Sigmoid colon (tissue), 7 donors: Measurements from ENCODE around the gene UBTD1. TPM values are rescaled to one million over a fixed set of nuclear protein-coding genes. Genes with fewer than 3 reads are reported as not detected.

Experiments used
- DNase-seq: peaks from one replicate; pipeline ENCODE4 v3.0.0-alpha.2; 2019
- H3K27ac ChIP-seq, 4 donors: fragments of 200-600 bp; sonication (generic); one replicate each; pipeline ENCODE4 v1.5.1; 2016 to 2019; ENCODE audit warnings: mild to moderate bottlenecking in 1 of 4
- H3K27me3 ChIP-seq, 3 donors: fragments of 200-600 bp; sonication (generic); one replicate each; pipeline ENCODE4 v1.5.1; 2019; ENCODE audit warnings: mild to moderate bottlenecking in 1 of 3
- H3K36me3 ChIP-seq, 4 donors: fragments of 200-600 bp; sonication (generic); one replicate each; pipeline ENCODE4 v1.5.1; 2016 to 2019
- H3K4me1 ChIP-seq, 4 donors: fragments of 200-600 bp; sonication (generic); one replicate each; pipeline ENCODE4 v1.5.1; 2017 to 2019
- H3K4me3 ChIP-seq, 4 donors: fragments of 200-600 bp; sonication (generic); one replicate each; pipeline ENCODE4 v1.5.1; 2017 to 2019; ENCODE audit warnings: mild to moderate bottlenecking in 2 of 4, moderate library complexity in 1 of 4
- H3K9me3 ChIP-seq, 4 donors: fragments of 200-600 bp in 3 of 4; sonication (generic) in 3 of 4; one replicate each; pipeline versions ENCODE4 v1.5.1 to v1.6.1; 2013 to 2019
- CTCF ChIP-seq, 4 experiments: fragments of 450-650 bp in 3 of 4; fragments of 200-600 bp in 1 of 4; IDR thresholded peaks; one replicate each; pipeline ENCODE4 v1.5.1; 2016 to 2019; ENCODE audit warnings: antibody characterized with exemption in 4 of 4, mild to moderate bottlenecking in 3 of 4, moderate library complexity in 2 of 4
- EP300 ChIP-seq, 4 donors: sonication (generic); formaldehyde crosslinking; IDR thresholded peaks; one replicate each; pipeline ENCODE4 v1.6.1; 2017; ENCODE audit warnings: antibody characterized with exemption in 4 of 4
- POLR2A ChIP-seq, 2 donors: fragments of 450-650 bp; IDR thresholded peaks; one replicate each; pipeline ENCODE4 v1.6.1; 2016; ENCODE audit warnings: antibody characterized with exemption in 2 of 2, mild to moderate bottlenecking in 2 of 2, moderate library complexity in 2 of 2
- POLR2AphosphoS5 ChIP-seq, 4 donors: sonication (generic); formaldehyde crosslinking; IDR thresholded peaks; one replicate each; pipeline ENCODE4 v1.6.1; 2017; ENCODE audit warnings: antibody characterized with exemption in 4 of 4
- WGBS, 2 donors: extraction: QIAGEN DNeasy Blood & Tissue Kit; methylation state at CpG; one replicate each; pipeline ENCODE4 v1.1.7; 2013; 5-methylcytosine and 5-hydroxymethylcytosine counted together
- intact Hi-C: fragments of 100-400 bp; cut with DNase I; formaldehyde crosslinking; loops from one replicate; pipeline ENCODE4 v1.15.1; 2023
- polyA plus RNA-seq, 3 donors: library from polyadenylated mRNA; stranded (reverse); fragments of 200-250 nt; gene quantifications; one replicate each; pipeline ENCODE4 v1.2.3, GENCODE V29; 2013
- total RNA-seq, 4 donors: library from RNA; depleted of rRNA; stranded (reverse); fragments of >200 nt; gene quantifications; one replicate each; pipeline ENCODE4 v1.1.0, GENCODE V29; 2016
- donor health status: healthy with polysubstance abuse.
- donor health status: Bipolar disorder and iron deficiency.
- donor health status: healthy.

Gene UBTD1
- total and polyA plus RNA-seq, 7 donors = 2.3 to 7.9 (median 5.9) TPM

DNA sequence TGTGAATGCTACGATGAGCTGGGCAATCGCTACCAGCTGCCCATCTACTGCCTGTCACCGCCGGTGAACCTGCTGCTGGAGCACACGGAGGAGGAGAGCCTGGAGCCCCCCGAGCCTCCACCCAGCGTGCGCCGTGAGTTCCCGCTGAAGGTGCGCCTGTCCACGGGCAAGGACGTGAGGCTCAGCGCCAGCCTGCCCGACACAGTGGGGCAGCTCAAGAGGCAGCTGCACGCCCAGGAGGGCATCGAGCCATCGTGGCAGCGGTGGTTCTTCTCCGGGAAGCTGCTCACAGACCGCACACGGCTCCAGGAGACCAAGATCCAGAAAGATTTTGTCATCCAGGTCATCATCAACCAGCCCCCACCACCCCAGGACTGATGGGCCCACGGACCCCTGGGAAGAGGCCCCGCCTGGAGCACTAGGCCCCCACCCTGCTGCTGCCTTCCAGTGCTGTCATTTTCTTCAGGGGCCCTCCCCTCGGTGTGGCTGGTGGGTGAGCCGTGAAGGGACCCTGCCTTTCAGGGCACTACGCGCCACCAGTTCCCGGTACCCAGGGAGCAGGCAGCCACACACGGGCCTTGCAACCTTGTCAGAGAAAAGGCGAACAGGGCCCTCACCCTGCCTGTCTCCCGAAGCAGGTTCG, 71.5 kb downstream of the UBTD1 start:
- intact Hi-C loops = no loop called here
- DNase-seq = no peak
- Histone ChIP-seq H3K9me3 (no peaks in the 10 kb centered on the region), H3K27me3 (no peaks in the 10 kb centered on the region), H3K4me1 (peaks cover 0 to 27% (median 21%) of the 10 kb centered on the region in 4 donors), H3K36me3 (peaks cover 0 to 34% (median 5%) of the 10 kb centered on the region in 4 donors), H3K27ac (no peak overlapping the region), H3K4me3 (no peak overlapping the region)
- 93 to 95% methylated on average over 33 of the region's 33 CpGs for WGBS, 2 donors
- no peak for TF ChIP-seq CTCF (IDR thresholded peaks at IDR 0.05)
- no peak for TF ChIP-seq EP300 (IDR thresholded peaks at IDR 0.05)
- no peak for TF ChIP-seq POLR2AphosphoS5 (IDR thresholded peaks at IDR 0.05)
- TF ChIP-seq POLR2A (IDR thresholded peaks at IDR 0.05) = no peak

DNA sequence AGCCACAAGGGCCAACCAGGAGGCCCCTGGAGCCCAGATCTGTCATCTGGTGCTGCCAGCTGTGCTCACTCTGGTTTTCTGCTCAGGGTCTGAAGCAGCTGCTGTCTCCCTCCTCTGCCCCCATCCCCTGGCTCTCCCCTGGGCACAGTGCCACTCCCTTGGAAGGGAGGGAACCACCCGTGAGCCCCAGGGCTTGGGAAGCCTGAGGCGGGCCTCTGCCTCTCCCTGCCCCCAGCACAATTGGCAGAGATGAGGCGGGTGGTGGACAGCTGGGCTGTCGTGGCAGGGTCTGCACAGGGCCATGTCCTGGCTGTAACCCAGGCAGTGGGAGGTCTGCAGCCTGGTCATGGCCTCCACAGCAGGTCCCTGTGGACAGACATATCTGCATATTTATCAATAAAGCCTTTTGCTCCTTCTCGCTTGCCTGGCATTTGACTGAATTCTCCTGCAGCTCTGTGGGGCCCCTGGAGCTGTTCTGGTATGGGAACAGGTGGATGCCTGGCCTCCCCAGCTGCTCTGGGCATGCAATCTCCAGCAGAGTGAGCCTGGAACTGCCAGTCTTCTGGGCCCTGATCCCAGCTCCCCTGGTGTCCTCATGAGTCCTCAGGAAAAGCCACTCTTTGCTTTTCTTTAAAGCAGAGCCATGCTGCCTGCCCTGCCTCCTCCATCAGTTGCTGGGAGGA, 72.2 kb downstream of the UBTD1 start:
- Histone ChIP-seq H3K36me3 (peaks cover 0 to 34% (median 5%) of the 10 kb centered on the region in 4 donors), H3K27ac (no peak overlapping the region), H3K27me3 (no peaks in the 10 kb centered on the region), H3K4me1 (peaks cover 0 to 30% (median 22%) of the 10 kb centered on the region in 4 donors), H3K4me3 (no peak overlapping the region), H3K9me3 (no peaks in the 10 kb centered on the region)
- no peak for DNase-seq
- 82 to 88% methylated on average over 5 of the region's 5 CpGs for WGBS, 2 donors
- TF ChIP-seq EP300 (IDR thresholded peaks at IDR 0.05) = no peak
- intact Hi-C loops = no loop called here

DNA sequence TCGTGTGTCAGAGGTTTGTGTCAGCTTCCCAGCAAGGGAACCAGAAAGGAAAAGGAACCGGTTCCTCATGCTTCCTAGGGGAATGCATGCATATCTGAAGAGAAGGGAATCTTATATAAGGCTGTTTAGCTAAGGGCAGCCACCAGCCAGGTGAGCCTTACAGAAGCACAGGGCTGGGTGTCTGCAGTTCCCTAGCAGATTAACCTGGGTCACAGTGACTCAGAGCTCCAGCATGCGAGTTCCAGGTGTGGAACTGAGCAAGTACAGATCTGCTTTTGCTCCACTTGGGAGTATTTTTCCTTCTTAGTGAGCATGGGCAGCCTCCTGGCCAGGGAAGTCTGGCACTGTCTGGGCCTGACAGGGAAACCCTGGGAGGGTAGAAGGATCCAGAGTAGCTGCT, 72.9 kb downstream of the UBTD1 start:
- Histone ChIP-seq H3K9me3 (no peaks in the 10 kb centered on the region), H3K36me3 (peaks cover 0 to 34% (median 5%) of the 10 kb centered on the region in 4 donors), H3K27me3 (no peaks in the 10 kb centered on the region), H3K4me3 (no peak overlapping the region), H3K27ac (no peak overlapping the region), H3K4me1 (peaks cover 0 to 30% (median 22%) of the 10 kb centered on the region in 4 donors)
- TF ChIP-seq EP300 (IDR thresholded peaks at IDR 0.05) = no peak
- no peak for TF ChIP-seq CTCF (IDR thresholded peaks at IDR 0.05)
- TF ChIP-seq POLR2A (IDR thresholded peaks at IDR 0.05) = no peak
- TF ChIP-seq POLR2AphosphoS5 (IDR thresholded peaks at IDR 0.05) = no peak
- intact Hi-C loops = loop anchor here (2.0 kb wide), 1 partner anchor 41 kb away; no protein-coding TSS in a partner anchor
- WGBS, 2 donors = 88 to 91% methylated on average over 3 of the region's 3 CpGs
- DNase-seq = no peak

DNA sequence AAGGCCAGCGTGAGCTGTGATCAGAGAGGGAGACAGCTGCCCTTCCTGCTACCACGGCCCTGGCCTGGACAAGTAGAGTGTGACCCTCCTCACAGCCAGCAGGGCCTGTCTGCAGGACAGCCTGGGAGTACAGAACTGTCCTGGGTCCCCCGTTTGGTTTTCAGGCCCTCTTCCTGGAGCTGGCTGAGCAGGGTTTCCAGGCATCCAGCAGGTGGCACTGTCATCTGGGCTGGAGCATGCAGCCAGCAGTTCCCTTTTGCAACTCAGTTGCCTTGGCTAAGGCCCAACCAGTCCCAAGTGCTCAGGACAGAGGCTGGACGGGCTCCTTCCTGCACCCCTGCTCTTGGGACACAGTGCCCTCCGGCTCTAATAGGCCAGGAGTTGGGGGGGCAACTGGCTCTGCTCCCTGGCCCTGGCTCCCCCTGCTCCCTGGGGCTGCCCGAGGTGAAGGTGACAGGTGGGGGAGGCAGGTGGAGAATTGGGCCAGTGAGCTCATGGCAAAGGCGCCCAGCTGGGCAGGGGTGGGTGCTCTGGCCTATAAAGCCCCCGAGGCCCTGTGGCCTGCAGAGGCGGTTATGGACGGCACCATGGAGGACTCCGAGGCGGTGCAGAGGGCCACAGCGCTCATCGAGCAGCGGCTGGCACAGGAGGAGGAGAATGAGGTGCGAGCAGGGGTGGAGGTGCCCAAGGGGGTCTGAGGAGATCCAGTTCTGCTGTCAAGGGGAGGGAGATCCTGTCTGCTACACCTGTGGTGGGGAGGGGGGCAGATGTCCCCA, 73.7 kb downstream of the UBTD1 start, which contains the start of gene ANKRD2:
ANKRD2 (plus strand) TSS at position 566 of the 776 bp plus-strand sequence; CDS start at position 576, 10 bp downstream.
- Histone ChIP-seq H3K9me3 (no peaks in the 10 kb centered on the region), H3K4me1 (peaks cover 0 to 30% (median 22%) of the 10 kb centered on the region in 4 donors), H3K27ac (peak within 1 kb of the TSS in 2 of 4 donors; percentile 70 to 82), H3K36me3 (peaks cover 0 to 34% (median 5%) of the 10 kb centered on the region in 4 donors), H3K27me3 (no peaks in the 10 kb centered on the region), H3K4me3 (no peak within 1 kb of the TSS)
- peak; percentile 89 for DNase-seq
- intact Hi-C loops = loop anchor here (2.0 kb wide), 1 partner anchor 40 kb away; no protein-coding TSS in a partner anchor
- no peak for TF ChIP-seq EP300 (IDR thresholded peaks at IDR 0.05)
- TF ChIP-seq POLR2A (IDR thresholded peaks at IDR 0.05) = no peak
- TF ChIP-seq CTCF (IDR thresholded peaks at IDR 0.05) = peak; percentile 74 to 91 (median 81)
- TF ChIP-seq POLR2AphosphoS5 (IDR thresholded peaks at IDR 0.05) = peak in 2 of 4 donors; percentile 39 to 49
- 69 to 73% methylated on average over 16 of the region's 16 CpGs for WGBS, 2 donors
